Renal cortical epithelial cell (primary cell): ENCODE measurements around the gene FLNB. TPM values are rescaled to one million over a fixed set of nuclear protein-coding genes. Genes with fewer than 3 reads are reported as not detected.
A peak's percentile ranks its signal among the peaks of the same experiment; 100 is the strongest.

ENCODE experiments used
- DNase-seq: peaks from one replicate; pipeline ENCODE4 v3.0.0-alpha.2; 2011; ENCODE audit warnings: low read depth
- total RNA-seq: library from RNA; depleted of rRNA; stranded (reverse); fragments of >200 nt; gene quantifications from 2 replicates; pipeline ENCODE4 v1.2.3, GENCODE V29; 2014

The FLNB gene
- total RNA-seq, 1 donor from 2014 or later: 342 TPM

DNA sequence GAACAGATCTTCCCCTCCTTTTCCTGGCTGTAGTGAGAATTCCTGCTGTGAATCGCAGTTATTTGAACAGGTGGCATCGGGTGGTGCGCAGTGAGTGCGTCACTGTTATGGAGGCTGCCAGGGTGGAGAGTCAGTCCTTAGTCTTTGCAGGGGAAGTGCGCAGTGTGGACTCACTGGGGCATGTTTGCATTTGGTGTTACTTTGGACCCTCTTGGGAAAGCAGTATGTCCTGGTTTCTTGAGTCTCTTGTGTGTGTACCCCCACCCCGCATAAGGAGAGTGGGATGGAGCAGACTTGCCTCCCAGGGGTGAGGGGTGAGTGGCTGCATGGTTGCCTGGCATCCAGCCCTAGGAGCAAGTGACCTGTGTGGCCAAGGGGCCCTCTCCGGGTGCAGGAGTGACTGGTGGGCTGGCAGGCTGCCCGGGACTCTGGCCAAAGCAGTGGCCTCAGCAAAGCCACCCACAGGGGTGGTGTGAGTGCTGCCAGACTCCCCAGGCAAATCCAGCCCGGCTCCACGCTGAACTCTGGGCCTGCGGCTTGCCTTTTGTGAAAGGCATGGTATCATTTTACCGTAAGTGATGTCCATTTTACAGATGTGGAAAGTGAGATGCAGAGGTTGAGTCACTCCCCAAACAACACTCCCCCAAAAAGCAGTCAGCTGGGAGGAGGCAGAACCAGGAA lies 156.1 kb downstream of the FLNB start:
- DNase-seq: peak; percentile 60

DNA sequence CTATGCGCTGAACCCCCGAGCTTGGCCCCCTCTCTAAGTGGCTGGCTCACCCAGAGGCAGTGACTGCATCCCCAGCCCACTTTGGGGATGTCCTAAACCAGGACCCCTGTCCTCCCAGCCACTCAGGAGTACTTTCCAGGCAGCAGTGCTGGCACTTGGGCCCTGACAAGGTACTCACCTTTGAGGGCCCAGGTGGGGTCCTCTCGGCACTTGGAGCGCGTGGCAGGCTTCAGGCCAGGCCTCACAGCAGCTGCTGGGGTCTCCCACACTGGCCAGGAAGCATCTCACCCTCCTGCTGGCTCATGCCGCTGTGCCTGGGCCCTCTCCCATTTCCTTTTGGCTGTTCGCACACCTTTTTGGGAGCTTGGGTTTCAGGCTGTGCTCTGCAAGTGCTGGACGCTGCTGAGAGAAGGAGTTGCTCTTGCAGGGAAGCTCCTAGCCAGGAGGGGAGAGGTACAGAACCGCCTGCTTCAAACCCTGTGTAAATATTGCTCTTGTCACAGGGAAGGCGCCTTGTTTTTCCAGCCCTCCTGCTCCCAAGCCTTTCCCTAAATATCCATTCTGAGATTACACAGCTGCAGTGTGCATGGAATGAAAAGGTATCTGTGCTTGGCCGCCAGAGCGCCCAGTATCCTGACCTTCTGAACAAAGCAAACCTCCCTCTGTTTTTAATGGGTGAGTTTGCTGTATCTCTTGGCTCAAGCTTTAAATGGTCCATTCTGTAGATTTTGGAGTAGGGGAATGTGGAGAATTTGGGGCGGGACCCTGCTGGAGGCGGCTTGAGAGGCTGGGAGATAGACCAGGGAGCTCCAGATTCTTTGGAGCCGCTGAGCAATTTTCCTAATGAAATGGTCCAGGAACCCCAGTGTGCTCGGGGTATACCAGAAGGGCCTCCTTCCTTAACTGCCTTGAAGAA lies 156.9 kb downstream of the FLNB start:
- no peak for DNase-seq

DNA sequence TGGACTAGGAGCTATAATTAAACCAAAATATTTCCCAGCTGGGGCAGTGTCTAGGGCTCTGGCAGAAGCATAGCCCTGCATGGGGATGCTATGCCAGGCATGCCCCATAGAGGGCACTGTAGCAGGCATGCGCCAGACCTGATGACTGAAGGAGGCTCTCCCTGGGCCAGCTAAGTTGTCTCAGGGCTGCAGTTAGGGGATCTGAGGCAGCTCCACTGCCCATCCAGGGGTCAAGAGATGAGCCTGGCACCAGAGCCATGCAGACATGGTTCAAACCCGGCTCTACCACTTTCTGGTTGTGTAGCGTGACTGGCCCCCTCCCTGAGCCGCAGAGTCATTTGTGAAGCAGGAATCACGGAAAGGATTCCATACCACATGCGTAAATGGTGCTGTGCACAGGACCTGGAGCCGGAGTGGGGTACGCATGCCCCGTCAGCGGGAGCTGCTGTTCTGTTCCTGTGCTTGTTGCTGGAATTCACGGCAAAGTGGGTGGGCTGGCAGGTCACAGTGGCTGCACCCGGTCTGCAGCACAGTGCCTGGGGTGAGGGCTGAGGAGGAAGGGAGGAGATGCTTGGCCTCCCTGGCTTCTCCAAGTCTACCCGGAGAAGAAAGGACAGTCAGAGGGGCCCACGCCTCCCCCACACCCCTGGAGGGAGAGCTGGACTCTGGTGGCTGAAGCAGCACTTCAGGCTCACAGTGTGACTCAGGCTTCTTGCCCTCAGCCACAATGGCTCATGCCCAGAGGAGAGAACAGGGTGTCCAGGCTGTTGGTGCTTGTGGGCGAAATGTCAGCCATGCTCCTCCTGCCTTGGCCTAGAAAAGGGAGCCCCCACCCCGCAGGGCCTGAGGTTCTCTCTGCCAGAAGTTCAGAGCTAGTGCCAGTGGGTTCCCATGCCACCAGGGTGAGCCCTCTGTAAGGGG lies 159.5 kb downstream of the FLNB start:
- DNase-seq: no peak

DNA sequence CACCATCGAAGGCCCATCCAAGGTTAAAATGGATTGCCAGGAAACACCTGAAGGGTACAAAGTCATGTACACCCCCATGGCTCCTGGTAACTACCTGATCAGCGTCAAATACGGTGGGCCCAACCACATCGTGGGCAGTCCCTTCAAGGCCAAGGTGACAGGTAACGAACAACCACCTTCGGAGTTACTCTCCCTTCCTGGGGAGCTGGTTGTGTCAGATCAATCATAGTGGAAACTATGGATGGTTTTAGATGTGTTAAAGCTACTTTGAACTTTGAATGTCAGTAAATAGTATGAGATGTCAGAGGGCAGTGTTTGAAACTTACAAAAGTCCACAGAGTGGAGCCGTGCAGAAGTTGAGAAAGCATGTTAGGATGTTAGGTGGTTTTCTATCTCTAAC lies 160.3 kb downstream of the FLNB start:
- DNase-seq: no peak

DNA sequence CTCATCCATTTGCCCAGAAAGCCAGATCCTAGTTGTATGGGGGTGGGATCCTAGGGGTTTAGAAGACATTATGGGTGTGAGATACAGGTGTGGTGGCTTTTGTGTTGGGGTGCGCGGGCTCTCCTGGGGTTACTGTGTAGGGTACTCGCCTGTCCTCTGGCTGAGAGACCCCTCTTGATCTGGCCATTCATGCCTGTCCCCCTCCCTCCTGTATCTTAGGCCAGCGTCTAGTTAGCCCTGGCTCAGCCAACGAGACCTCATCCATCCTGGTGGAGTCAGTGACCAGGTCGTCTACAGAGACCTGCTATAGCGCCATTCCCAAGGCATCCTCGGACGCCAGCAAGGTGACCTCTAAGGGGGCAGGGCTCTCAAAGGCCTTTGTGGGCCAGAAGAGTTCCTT lies 161.1 kb downstream of the FLNB start:
- DNase-seq: no peak

DNA sequence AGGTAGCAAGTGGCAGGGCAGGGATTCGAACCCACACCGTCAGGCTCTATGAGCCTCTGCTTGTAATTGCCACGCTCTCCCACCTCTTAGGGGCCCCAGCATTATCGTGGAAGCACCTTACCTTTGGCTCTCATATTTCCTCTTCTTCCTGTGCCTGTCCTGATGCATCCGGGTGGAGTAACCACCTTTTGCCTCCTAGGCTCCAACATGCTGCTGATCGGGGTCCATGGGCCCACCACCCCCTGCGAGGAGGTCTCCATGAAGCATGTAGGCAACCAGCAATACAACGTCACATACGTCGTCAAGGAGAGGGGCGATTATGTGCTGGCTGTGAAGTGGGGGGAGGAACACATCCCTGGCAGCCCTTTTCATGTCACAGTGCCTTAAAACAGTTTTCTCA lies 162.2 kb downstream of the FLNB start:
- no peak for DNase-seq

DNA sequence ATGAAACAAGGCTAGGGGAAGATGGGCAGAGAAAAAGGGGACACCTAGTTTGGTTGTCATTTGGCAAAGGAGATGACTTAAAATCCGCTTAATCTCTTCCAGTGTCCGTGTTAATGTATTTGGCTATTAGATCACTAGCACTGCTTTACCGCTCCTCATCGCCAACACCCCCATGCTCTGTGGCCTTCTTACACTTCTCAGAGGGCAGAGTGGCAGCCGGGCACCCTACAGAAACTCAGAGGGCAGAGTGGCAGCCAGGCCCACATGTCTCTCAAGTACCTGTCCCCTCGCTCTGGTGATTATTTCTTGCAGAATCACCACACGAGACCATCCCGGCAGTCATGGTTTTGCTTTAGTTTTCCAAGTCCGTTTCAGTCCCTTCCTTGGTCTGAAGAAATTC lies 162.9 kb downstream of the FLNB start:
- no peak for DNase-seq

DNA sequence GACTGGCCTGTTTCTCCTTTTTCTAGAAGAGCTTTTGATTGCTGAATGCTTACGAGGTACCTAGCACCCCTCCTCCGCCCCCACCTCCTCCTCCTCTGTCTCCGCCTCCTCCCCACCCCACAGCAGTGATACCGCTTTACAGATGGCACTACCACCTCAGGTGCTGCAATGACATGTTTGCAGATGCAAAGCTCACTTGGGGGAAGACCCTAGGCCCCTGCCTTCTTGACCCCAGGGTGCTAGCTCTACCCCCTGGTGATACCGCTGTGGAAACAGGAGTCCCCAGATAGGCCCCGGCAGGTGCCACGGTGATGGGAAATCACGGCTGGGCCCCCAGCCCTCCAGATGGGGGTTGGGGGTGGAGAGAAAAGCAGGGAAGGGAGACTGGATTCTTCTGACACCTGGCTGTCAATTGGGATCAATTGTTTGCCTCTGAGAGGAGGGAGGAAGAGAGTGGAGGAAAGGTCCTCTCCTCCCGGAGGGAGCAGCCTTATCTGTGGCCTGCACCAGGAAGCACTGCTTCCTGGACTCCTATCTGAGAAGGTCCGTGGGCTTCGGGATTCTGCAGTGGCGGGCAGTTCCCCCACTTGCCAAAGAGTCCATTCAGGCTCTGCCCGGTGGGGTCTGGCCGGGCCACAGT lies 164.9 kb downstream of the FLNB start:
- DNase-seq: no peak

DNA sequence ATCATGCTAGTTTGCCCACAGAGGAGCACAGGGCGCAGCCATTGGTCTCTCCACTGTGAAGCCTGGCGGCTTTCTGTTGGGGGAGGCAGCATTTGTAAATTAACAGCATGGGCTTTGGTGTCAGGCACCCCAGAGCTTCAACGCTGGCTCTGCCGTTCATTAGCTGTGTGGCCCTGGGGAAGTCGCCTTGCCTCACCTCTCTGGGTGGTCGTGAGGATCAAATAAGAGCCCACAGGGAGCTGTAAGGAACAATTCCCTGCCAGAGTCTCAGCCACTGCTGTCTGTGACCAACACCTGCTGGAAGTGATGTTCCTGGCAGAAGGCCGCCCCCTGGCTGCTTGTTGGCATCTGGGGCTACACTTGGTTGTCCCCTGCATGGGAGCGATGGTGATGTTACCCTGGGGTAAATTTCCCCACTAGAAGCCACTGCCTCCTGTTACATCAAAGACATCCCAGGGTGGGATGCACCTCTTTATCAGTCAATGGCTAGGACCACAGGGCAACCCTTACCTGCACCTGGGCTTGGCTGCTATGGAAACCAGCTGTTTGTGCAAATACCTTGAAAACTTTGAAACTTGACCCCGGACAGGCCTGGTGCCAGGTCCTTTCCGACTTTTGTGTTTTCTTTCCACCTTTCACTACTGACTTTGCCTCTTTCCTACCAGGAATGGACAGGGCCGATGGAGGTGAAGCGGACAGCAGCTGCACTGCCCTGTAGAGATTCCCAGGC lies 165.6 kb downstream of the FLNB start:
- no peak for DNase-seq

DNA sequence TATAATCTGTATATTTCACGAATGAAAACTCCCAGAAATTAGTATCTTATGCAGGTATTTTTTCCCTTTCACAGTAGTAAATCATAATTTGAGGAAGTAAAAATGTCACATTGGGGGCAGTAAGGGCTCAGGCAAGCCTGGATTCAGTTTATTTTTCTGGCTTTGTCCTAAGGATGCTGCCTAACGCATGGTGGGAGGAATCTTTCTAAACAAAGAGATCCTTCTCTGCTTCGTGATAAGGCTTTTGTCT lies 166.9 kb downstream of the FLNB start:
- no peak for DNase-seq

DNA sequence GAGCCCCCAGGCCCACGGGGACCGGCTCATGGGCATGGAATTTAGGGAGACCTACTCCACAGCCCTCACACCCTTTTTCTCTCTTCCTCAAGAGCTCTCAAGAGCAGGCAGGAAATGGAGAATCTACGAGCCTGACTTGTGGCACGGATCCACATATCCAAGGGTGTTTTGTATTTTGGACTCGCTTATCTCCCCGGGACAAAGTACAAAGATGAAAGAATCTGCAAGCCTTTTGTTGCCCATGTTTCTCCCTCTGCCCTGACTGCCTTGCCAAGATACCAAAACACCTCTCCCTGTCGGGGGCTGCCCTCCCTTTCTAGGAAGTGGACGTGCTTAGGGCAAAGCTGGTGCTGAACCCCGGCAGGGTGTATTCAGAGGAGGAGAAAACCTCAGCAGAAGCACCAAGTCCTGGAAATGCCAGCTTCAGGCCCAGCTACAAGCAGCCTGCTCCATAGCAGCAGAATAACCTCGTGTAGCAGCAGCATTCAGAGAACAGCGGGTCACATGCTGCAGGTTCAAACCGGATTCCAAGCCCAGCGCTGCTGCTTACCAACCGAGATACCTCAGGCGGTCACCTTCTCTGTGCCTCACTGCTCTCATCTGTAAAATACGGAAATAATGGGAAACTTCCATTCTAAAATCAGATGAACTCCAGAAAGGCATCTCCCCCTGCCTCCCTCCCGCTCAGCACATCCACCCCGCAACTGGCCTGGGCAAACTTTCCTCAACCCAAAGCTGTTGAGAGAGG lies 167.4 kb downstream of the FLNB start:
- no peak for DNase-seq

DNA sequence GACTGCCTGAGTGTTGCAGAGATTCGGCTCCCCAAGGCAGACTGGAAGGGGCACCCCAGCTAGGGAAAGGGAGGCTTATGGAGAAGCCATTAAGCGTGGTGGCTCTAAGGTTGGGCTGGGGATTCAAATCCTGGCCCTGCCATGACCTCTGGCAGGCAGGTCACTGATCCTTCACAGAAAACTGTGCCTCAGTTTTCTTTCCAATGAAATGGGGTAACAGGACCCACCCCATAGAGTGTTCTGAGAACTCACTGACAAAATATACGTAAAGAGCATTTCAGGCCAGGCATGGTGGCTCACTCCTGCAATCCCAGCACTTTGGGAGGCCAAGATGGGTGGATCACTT lies 167.9 kb downstream of the FLNB start:
- no peak for DNase-seq

DNA sequence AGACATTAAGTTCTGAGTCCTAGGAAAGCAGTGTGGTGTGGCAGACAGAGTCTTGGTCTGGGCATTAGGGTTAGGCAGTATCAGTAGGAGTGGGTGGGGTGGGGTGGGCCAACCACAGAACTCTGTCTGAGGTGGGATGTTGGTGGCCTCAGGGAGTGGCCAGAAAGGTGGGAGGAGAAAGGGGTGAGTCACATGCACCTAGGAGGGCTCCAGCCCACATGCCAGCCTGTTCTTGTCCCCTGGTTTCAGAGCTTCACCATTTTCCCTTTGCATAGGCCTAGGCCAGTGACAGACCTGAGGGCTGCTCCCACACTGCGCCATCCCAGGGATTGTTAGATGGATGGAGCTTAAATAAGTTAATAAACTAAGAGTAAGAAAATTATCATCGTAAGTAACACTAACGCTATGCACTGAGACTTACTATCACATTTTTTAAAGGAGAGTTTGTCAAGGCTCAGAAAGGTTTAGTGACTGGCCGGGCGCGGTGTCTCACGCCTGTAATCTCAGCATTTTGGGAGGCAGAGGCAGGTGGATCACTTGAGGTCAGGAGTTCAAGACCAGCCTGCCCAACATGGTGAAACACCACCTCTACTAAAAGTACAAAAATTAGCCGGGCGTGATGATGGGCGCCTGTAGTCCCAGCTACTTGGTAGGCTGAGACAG lies 168.7 kb downstream of the FLNB start:
- no peak for DNase-seq

DNA sequence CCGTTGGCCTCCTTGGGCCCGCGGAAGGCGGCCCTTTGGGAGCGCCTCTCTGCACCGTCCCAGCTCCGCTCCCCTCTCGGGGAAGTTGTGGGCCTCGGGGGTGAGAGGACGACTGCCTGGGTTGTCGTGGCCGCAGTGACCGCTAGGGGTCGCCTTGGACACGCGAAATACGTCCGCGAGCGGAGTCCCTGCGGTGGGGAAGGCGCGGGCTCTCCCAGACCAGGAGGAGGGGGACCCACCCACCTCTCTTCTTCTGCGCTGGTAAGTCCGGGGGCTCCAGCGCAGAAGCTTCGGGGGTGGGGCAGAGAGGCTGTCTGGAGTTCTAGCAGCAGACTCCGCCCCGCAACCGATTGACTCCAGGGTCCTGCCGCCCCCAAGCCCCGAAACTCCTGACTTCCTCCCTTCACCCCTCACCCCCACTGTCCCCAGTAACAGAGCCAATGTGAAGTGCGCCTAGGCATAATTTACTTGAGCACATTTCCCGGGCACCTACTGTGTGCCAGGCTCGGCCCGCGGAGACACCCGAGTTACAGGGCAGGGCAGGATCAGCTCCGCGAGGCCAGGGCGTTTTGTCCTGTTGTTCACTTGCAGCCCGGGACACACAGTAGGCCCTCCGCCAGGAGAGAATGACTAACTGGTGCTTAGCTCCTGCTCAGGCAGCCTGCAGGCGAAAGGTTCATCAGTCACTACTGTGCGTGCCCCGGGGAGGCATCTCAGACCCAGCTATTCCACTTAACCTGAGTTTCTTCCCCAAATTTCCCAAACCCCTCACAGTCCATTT lies 169.7 kb downstream of the FLNB start:
- DNase-seq: peak; percentile 55

DNA sequence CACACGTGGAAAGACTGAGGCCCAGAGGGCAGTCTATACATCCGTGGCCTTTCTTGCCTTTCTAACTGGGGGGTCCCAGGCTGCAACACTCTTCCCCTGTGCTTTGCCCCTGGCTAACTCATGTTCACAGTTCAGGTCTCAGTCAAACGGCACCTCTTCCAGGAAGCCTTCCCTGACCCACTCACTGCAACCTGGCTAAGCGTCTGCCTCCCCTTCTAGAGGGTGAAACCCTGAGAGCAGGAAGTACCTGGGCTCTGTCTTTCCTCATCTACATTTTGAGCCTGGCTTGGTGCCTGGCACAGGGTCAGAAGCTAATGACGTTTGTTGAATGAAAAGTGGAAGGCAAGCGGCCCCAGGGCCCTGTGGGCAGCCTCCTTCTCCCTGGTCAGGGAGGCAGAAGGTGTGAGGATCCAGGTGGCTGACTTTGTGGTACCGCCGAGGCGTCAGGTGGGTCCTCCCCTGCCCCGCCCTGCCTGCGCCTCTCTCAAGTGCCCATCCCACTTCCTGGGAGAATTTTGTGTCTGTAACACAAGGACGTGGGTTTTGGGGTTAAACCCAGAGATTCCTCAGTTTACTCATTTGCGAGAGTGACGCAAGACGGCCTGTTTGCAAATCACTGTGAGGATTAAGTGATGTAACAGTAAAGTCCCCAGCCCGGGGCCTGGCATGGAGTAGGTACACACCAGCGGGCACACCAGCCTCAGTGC lies 170.5 kb downstream of the FLNB start:
- DNase-seq: no peak

DNA sequence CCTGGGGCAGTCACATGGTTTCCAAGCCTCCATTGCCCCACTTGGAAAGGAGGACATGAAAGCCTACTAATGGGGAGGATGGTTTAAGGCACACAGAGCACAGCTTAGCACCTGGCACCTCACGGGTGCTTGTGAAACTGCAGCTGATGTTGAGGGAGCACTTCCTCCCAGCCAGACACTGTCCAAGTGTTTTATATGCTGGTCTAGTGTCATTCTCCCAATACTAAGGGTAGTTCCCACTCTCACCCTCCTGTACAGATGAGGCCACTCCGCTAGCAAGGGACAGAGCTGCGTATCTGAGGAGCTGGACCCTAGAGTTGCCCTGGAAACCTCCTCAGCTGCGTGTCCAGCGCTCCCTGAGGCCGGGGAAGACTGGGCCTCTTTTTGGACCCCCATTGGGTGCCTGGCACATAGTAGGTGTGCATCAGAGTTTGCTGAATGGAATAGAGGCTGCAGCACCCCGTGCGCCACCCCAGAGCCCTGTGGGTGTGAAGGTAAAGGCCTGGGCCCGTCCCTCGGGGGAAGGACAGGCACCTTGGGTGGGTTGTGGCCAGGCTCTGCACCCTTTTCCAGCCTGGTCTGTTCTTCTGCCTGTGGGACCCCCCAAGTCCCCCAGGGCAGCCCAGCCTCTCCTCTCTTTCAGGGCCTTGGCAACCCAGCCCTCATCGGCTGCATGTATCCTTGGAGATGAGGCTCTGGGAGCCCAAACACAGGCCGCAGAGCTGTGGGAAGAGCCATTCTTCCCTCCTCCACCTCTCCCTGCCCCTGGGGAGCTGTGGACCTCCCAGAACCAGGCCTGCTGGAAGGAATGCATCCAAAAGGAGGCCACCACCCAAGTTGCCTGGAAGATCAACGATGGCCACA lies 171.2 kb downstream of the FLNB start:
- DNase-seq: no peak

DNA sequence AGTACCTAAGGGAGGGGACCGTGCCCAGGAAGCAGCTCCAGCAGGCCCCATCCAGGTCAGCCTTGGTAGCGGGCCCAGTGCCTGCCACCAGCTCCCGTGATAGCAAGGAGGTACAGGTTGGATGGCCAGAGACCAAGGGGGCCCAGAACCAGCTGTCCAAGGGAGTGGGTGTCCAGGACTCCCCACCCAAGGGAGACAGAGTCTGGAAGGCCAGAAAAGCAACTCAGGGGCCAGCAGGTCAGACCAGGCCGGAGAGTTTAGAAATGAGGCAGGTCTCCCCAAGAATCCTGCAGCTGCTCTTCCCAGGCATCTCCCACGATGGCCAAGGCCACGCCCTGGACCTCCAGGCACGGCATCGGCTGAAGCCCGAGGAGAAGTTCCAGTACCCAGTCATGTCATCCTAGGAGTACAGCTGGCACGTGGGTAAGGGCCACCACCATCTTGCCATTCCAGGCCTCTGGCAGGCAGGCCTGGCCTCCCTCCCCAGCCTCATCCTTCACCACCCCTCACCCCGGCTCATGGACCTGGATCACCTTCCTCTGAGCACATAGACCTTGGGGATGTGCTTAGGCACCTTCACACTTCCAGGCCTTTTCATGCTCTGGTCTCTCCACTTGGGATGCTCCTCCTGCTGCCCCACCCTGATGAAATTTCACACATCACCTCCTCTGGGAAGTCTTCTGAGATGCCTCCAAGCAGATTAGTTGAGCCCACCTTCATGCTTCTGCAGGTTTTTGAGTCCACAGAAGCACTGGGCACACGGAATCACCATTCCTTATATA lies 172.1 kb downstream of the FLNB start:
- DNase-seq: no peak
